ENCODE results near the gene CACNB1.

CACNB1 gene

DNA sequence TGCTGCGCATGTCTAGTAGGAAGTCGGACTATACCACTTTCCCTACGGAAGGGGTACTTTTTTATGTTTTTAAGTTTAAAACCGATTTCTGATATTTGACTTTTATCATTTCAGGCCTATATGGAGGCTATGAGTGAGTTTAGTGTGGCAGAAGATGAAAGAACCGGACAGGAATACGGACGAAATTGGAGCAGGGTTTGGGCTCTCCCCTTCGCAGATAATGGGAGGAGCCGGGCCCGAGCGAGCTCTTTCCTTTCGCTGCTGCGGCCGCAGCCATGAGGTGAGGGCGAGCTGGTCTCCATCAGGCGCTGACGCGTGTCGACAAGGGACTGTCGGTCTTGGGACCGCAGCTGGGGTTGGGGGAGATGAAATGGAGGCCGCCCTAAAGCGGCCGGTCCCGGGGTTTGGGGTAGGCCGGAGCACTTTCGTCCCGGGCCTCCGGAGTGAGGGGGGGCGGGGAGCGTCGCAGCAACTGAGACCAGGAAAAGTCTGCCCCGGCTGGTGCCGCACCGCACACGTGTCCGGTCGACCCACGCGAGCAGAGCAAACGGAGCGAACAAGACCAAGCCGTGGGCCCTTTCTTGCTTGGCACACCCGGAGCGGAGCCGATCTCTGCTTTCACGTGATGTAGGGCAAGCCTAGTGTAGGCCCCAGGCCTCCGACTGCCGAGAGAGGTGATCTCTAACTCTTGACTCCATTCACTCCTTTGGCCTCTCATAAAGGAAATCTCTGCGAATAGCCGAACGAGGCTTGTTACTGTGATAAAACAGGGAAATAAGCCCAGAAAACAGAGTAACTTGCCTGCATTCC is 2.8 kb upstream of the CACNB1 start, which contains the start of gene RPL19:
RPL19 (plus strand) TSS at position 214 of the 810 bp plus-strand sequence; CDS start at position 276, 62 bp downstream.
- no peak for DNase-seq

DNA sequence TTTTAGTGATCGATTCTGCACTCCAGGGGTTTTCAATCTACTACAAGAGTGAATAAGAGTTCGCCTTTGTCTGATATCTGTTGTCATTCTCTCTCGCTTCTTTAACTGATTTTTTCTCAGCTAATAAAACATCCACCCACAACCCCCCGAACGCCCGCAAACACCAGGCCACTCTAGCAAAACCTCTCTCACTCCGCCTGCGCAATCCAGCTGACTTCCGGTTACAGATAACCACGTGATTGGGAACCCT is 2.3 kb upstream of the CACNB1 start:
- no peak for DNase-seq

DNA sequence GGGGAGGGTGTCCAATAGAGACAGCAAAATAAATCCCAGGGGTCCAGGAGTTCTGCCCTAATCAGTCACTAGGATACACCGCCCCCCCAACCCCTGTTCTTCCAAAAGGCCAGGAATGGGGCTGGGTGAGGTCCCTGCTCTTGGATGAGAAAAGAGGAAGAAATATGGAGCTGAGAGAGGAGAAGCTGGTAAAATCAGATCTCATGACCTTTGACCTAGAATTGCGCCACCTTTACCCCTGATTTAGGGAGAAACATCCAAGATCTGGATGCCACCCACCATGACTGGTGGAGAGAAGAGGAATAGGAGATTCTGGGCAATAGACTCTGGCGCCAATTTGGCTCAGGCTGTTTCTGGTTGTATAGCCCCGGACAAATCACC is 707 bp upstream of the CACNB1 start:
- no peak for DNase-seq

DNA sequence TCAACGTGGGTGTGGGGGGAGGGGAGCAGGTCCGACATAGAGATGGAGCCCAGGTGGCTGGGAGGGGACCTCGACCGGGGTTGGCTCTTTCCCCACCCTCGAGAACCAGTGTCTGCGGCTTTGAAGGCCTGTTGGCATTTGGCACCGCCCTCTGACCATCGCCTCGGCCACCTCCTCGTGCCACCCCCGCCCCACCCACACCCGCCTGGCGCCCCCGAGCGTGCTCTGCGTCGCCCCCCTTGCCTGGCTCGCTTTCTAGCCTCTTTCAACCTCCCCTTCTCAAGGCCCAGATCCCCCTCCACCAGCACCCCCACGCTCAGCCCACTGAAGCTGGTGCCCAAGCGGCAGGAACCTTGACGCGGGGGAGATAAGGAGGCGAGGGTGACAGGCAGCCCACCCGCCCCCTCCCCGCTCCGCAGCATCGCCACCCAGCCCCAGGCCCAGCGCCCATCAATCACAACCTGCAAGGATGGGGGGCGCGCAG is 619 bp downstream of the CACNB1 start:
- DNase-seq = no peak

DNA sequence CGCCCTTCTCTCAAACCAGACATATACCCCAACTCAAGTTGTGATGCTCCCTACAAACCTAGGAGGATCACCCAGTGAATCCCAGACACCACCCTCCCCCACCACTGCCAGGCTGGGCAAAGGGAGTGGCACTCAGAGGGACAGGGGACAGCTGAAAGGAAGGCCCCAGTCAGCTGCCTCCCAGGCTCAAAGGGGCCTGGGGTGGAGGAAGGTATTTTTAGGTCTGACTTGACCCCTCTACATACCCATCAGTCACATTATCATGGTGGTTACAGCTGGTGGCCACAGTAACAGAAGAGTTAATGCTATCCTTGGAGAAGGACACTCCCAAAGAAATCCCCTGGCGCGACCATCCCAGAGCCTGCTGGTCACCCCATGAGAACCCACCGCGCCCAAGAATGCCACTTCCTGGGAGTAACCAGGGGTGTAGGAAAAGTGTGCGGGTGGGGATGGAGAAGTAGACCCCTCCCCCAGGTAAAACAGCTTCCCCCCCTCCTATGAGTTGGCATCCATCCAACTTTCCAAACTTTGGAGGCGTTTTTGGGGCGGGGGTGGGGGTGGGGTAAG is 1.1 kb downstream of the CACNB1 start:
- DNase-seq = no peak

DNA sequence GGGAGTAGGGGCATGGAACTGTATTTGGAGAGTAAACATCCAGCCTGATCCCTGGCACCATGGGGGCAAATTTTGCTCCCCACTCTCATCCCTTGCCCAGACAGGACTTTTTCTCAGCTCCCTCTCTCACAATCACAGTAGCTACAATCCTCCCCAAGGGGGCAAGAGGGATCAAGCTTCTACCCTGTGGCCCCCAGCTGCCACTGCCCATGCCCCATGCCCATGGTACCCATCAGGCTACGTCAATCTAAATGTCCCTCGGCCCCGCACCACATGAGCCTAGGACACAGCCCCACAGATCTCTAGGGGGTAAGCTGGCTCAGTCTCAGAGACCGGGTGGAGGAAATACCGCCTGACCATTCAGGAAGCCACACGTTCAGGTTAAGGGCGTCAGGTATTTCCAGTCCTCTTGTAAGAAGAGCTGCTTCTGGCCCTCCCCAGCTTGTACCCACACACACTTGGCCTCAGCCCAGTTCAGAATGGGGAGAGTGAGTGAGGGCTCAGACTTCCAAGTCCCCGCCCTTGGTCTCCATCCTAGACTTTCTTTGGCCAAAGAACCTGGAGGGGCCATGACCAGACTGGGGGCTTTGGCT is 1.8 kb downstream of the CACNB1 start:
- DNase-seq = no peak

DNA sequence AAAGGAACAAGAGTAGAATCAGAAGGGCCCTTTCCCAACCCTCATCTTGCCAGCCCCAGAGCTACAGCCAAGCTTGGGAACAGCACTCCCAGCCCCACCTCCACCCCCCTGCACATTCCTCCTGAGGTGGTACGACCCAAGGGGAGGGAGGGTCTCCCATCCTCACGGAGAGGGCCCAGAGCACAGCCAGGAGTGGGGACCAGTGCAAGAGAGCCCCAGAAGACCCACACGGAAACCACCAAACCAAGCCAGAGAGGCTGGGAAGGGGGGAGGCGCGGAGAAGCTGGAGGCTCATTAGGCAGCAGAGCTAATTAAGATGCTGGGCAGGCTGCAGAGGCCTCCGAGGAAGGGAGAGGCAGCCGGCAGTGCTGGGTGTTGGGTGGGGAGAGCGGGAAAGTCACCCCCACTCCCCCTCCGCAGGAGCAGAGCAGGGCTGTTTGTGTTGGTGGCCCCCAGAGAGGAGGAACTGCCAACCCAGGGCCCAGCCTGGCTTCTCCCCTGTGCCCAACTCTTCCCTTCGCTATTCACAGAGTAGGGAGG is 2.4 kb downstream of the CACNB1 start:
- DNase-seq = no peak

DNA sequence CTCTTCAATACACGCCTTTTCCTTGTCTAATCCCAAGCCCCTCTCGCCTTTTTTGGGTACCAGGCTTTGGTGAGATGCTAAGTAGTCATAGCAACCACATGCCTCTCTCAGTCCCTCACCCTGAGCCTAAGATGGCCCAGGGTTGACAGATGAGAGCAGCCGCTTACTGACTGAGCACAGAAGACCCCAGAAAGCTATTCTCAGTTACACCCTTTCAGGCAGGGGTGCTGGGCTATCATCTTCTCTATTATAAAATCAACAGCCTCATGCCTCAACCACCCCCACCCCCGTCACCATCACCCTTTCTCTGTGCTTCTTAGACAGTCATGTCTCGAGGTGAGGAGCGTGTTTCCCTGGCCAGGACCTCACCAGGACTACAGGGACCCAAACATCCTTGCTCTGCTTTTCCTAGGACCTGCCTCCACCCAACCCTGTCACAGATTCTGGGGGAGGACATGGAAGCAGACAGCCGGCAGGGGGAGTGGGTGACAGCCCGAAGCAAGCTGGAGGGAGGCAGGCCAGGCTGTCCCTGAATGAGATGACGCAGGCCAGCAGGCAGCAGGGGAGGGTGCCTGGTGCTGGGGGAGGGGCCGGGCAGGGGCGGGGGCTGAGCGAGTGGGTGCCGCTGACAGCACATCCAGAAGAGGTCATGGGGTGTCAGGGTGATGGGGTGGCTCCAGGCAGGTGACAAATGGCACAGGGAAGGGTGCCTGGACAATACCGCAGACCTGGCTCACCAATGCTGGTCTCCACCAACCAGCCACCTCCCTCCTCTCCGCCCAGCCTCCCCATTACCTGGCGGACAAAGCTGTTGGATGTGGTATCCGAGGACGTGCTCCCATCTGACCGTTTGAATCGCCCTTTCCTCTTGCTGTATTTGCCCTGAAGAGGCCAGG is 3.1 kb downstream of the CACNB1 start:
- DNase-seq = no peak

DNA sequence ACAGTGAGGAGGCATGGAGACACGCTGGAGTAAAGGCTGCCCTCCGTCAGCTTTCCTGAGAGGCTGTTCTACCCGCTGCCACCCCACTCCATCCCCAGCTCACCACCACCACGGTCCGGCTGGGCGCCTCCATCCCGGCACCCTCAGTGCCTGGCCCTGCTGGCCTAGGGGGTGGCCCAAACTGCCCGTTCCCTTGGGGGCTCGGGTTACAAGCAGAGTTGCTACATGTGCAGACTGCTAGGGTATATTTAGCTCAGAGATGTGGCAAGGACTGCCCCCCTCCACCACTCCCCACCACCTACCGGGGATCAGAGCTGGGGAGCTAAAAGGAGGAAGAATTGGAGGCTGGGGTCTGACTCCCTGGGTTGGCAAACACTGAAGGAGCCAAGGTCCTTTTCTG is 4.1 kb downstream of the CACNB1 start:
- no peak for DNase-seq

DNA sequence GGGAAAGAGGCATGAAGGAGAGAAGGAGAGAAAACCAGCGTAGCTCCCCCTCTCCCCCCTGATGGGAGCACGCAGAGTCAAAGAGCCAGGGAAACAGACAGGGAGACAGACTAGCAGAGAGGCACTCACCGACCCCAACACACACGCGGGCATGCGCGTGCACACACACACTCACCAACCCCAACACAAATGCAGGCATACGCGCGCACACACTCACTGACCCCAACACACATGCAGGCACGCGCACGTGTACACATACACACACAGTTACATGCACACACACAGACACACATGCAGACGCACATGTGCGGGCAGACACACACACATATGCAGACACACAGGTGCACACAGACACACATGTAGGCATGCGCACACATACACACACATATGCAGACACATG is 4.6 kb downstream of the CACNB1 start:
- DNase-seq = no peak

DNA sequence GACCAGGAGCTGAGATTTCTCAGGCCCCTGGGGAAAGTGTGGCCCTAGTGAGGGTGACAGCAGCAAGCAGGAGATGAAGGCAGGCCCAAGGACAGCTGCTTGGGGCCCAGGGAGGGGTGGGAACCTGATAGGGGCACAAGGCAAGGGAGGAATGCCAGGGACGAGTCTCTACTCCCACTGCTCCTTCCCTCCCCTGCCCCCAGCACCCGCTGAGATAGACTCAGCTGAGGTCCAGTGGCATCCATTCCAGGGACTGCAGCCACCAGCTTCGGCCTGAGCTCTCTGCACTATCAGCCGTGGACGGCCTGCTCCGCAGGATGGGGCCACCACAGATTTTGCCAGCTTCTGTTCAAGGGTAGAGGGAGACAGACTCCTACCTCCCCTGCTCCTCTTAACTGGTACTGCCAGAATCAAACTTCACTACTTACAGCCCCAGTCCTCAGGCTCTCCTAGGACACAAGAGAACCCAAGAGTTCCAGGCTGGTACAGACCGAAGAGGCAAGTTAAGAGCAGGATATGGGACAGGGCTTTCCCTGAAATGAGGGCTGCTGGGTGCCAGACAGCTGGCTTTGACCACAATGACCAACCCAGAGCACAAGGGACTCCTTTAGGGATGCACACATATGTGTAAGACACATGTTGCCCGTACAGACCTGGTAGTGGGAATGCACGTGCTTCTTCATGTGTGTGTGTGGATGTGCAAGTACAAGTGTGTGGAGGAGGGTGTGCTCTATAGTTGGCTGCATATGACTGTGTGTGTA is 5.5 kb downstream of the CACNB1 start:
- no peak for DNase-seq

DNA sequence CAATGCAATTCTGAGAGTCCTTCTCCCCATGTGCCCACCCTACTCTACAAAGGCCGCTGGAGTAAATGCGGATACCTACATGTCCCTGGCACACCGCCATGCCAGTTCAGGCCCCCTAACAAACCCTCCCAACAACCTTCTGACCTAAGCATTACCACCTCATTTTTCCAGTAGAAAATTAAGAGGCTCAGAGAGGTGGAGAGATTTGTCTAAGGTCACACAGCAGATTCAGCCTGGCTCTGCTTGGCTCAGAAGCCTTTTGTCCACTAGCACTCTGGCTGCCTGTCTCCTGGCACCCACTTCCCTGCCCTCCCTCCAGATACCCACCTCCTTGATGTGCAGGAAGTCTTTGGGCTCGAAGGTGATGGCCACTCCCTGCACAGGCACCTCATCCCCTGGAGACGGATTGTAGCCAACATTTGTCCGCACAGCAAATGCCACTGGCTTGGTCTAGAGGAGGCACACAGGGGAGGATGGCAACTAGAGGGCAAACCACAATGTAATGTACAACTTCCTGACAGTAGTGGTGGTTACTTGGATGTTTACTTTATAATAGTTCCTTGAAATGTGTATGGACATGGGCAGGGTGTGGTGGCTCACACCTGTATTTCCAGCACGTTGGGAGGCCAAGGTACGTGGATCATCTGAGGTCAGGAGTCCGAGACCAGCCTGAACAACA is 10.2 kb downstream of the CACNB1 start:
- no peak for DNase-seq

DNA sequence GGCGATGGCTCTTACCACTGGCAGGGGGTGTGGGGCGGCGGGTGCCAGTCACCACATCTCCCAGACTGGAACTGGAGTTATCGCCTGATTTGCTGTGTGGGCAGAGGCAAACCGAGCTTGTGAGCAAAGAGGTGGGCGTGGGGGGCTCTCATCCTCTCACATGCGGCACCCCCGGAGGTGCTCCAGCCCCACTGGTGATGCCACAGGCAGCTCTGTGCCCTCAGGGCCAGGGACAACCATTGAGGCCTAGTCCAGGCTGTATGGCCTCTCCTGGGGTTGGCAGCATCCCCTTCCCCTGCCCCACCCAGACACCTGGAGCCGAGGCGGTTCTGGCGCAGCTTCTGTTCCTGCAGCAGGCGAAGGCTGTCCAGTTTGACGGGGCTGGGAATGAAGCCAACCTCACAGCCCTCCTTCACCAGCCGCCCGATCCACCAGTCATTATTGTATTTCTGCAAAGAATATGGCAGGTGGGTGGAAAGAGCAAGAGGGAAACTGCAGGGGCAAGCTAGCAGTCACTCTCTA is 10.9 kb downstream of the CACNB1 start:
- no peak for DNase-seq

DNA sequence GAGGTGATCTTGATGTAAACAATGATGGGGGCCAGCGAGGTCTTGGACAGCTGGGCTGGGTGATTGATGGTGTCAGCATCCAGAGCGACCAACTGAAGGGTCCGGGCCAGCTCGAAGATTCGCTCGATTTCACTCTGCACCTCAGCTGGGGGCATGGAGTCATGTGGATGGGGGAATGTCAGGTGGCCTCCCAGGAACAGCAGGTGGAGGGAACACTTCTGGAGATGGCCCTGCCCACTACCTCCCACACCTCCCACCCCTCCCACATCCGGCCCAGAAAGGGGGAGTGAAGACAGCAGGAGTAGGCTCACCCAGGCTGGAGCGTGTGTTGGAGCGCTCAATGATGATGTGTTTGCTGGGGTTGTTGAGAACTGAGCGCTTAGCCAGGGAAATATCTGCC is 13.7 kb downstream of the CACNB1 start:
- DNase-seq = no peak

DNA sequence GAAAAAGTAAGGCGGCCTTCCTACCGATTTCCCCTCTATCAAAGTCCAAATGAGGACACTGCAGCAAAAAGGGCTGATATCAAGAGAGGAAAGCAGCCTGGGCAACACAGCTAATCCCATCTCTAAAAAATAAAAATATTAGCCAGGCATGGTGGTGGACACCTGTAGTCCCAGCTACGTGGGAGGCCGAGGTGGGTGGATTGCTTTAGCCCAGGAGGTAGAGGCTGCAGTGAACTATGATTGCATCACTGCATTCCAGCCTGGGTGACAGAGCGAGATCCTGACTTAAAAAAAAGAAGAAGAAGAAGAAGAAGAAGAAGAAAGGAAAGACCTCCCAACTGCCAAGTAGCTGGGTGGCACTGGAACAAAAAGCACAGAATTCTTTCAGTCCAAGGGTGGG is 14.4 kb downstream of the CACNB1 start:
- DNase-seq = no peak

DNA sequence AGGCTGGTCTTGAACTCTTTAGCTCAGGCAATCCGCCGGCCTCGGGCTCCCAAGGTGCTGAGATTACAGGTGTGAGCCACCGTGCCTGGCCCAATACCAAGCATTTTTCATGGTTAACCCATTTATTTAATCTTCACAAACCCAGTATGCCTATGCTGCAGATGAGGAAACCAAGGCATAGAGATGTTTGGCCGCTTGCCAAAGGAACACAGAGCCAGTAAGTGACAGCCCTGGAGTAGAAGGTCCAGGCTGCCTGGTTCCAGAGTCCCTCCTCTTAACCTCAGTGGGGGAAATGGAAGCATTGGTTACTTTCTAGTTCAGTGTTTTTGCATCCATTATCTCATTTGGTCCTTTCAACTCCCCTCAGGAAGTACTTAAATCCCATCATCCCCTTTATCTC is 16.2 kb downstream of the CACNB1 start:
- DNase-seq = no peak

DNA sequence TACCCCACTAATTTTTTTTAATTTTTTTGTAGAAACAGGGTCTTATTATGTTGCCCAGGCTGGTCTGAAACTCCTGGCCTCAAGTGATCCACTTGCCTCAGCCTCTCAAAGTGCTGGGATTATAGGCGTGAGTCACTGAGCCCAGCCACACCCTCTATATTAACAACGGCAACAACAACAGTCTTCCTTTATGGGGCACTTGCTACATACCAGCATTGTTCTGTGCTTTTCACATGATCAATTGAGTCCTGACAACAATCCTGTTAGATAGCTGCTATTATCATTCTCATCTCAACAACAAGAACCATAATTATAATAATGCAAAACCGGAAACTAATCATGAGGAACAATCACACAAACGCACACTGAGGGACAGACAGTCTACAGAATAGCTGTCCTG is 18.9 kb downstream of the CACNB1 start:
- no peak for DNase-seq

DNA sequence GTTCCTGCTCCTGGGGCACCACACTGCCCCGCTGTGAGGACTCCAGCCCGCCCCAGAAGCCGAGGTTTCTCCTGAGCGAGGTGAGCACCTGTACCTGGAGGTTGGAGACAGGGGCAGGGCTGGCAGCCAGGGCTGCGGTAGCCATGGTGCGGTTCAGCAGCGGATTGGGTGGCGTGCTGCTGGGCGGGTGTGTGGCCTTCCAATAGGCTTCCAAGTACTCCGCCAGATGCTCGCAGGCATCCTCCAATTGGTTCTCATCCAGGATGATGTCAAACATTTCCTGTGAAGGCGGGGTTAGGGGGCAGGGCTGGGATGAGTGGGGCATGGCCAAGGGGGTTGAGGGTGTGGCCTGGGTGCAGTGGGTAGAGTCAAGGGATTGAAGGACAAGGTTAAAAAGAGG is 20.2 kb downstream of the CACNB1 start:
- DNase-seq = no peak

DNA sequence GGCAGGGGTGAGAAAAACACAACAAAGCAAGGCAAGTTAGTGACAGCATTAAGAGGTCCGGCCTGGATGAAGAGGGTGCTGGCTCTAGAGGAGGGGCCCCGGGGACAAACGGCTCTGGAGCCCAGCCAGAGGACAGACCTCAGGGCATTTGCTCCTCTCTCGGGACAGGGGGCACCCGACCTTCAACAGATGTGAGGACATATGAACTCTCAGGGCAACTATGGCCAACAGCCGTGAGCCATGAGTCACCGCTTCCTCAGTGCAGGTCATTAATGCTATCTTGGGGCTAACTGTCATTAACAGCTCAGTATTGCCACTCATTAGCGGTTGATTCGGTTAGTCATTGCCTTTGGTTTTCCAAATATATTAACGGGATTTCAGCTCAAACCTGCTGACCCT is 21.8 kb downstream of the CACNB1 start:
- no peak for DNase-seq

DNA sequence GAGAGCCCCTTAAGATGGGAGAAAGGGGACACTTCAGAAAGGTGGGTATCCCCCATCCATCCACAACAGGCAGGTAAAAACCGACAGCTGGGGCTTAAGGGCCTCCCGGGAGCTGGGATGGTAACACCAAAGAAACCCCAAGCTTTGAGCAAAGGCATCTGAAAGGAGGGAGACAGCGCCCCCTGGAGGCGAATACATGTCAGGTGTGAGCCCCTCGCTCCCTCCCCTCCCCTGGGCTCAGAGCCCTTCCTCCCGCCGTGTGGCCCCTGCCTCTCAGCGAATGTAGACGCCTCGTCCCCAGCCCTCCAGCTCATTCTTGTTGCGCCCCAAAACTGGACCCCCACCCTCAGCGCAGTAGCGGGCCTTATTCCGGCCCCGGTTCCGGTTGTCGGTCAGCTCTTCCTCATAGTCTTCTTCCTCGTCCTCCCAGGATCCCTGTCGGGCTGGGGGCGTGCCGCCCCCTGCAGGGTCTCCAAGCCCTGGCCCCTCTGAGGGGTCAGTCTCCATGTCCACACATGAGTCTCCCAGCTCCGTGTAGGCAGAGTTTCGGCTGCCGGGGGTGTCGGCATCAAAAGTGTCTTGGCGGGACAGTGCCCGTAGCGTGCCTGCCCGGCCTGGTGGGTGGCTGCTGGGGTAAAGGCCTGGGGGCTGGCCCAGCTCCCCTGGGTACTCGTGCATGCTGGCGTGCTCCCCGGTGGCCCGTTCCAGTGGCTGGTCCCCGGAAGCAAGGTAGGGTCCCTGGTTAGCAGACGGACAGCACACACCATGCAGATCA is 22.4 kb downstream of the CACNB1 start:
- DNase-seq = no peak
